ENCODE results near the gene POLDIP2. TPM values are rescaled to one million over a fixed set of nuclear protein-coding genes. Genes with fewer than 3 reads are reported as not detected.

POLDIP2 gene
- total RNA-seq, 2 donors from 2014 or later, result 69.0 to 72.1 TPM

- WGBS, 2 experiments (ENCODE audit: insufficient coverage in 1 of 2, insufficient read length in 1 of 2), result 66 to 69% methylated on average over 5 to 8 of the region's 8 CpGs
- H3K4me1 Mint-ChIP-seq, result peaks cover 58% of the 10 kb centered on the region
These were observed 36.9 kb downstream of the POLDIP2 start for GRCh38 chr17:28320215-28321061.

DNA sequence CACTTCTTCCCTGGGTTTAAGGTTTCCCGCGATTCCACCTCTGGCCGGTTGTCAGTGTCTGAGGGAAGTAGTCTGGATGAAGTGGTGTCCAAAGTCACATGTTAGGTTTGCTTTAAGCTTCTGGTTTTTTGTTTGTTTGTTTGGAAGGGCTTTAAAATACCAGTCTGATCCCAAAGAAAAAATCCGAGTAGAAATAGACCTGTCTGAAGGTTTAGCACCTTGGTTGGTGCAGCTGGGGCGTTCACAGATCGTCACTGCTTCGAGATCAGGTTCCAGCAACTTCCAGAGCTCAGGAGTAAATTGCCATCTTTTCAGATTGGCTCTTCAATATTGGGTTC is 37.8 kb downstream of the POLDIP2 start:
- no peaks in the 10 kb centered on the region for H3K9me3 Mint-ChIP-seq
- peaks cover 2% of the 10 kb centered on the region for H3K4me1 ChIP-seq (ENCODE audit: control insufficient read depth, insufficient read depth, low read length)
- peaks cover 50% of the 10 kb centered on the region for H3K4me1 Mint-ChIP-seq
- no peaks in the 10 kb centered on the region for H3K9me3 ChIP-seq (ENCODE audit: control insufficient read depth, low read length)
- H3K36me3 ChIP-seq (ENCODE audit: control insufficient read depth, insufficient read depth, low read length), result no peaks in the 10 kb centered on the region
- WGBS, 2 experiments (ENCODE audit: insufficient coverage in 1 of 2, insufficient read length in 1 of 2), result 0 to 1% methylated on average over 7 of the region's 7 CpGs
- peak overlapping the region; percentile 91 for H3K4me3 Mint-ChIP-seq
- H3K27me3 ChIP-seq (ENCODE audit: control insufficient read depth, insufficient read depth, low read length, poor library complexity, severe bottlenecking), result peaks cover 5% of the 10 kb centered on the region
- peaks cover 15% of the 10 kb centered on the region for H3K27me3 Mint-ChIP-seq (ENCODE audit: insufficient read depth)
- DNase-seq, result no peak
- H3K4me3 ChIP-seq (ENCODE audit: low read length), result peak overlapping the region; percentile 94
- peaks cover 14% of the 10 kb centered on the region for H3K36me3 Mint-ChIP-seq (ENCODE audit: low read depth)
- peak overlapping the region; percentile 71 for H3K27ac ChIP-seq (ENCODE audit: low read depth, low read length)
- no peak for TF ChIP-seq CTCF (conservative IDR thresholded peaks at IDR 0.05)
- peak overlapping the region; percentile 93 for H3K27ac Mint-ChIP-seq
- peak overlapping the region; percentile 58 for H3K9ac ChIP-seq (ENCODE audit: extremely low read depth, low read length, poor library complexity, severe bottlenecking)

More at GRCh38 chr17:28320215-28321061, 36.9 kb downstream of the POLDIP2 start:
- no peak for DNase-seq
- no peaks in the 10 kb centered on the region for H3K9me3 Mint-ChIP-seq
- peak overlapping the region; percentile 58 for H3K9ac ChIP-seq (ENCODE audit: extremely low read depth, low read length, poor library complexity, severe bottlenecking)
- no peak overlapping the region for H3K27ac ChIP-seq (ENCODE audit: low read depth, low read length)
- H3K36me3 Mint-ChIP-seq (ENCODE audit: low read depth), result peaks cover 15% of the 10 kb centered on the region
- peaks cover 3% of the 10 kb centered on the region for H3K36me3 ChIP-seq (ENCODE audit: control insufficient read depth, insufficient read depth, low read length)
- no peak for TF ChIP-seq CTCF (conservative IDR thresholded peaks at IDR 0.05)
- H3K27ac Mint-ChIP-seq, result peak overlapping the region; percentile 56
- H3K4me3 Mint-ChIP-seq, result peak overlapping the region; percentile 91
- peak overlapping the region; percentile 94 for H3K4me3 ChIP-seq (ENCODE audit: low read length)
- H3K9me3 ChIP-seq (ENCODE audit: control insufficient read depth, low read length), result no peaks in the 10 kb centered on the region
- H3K4me1 ChIP-seq (ENCODE audit: control insufficient read depth, insufficient read depth, low read length), result peaks cover 10% of the 10 kb centered on the region
- H3K27me3 Mint-ChIP-seq (ENCODE audit: insufficient read depth), result peaks cover 15% of the 10 kb centered on the region
- H3K27me3 ChIP-seq (ENCODE audit: control insufficient read depth, insufficient read depth, low read length, poor library complexity, severe bottlenecking), result peaks cover 5% of the 10 kb centered on the region

GRCh38 chr17:28318759-28319597 is 38.3 kb downstream of the POLDIP2 start, which contains the start of gene TMEM97:
TMEM97 (plus strand) TSS chr17:28319200; CDS start chr17:28319240, 40 bp downstream.
- Histone ChIP-seq H3K9me3 (ENCODE audit: control insufficient read depth, low read length) (no peaks in the 10 kb centered on the region), H3K9ac (ENCODE audit: extremely low read depth, low read length, poor library complexity, severe bottlenecking) (peak within 1 kb of the TSS; percentile 58), H3K36me3 (ENCODE audit: control insufficient read depth, insufficient read depth, low read length) (no peaks in the 10 kb centered on the region), H3K27ac (ENCODE audit: low read depth, low read length) (peak within 1 kb of the TSS; percentile 77), H3K4me3 (ENCODE audit: low read length) (peak within 1 kb of the TSS; percentile 94), H3K4me1 (ENCODE audit: control insufficient read depth, insufficient read depth, low read length) (no peaks in the 10 kb centered on the region), H3K27me3 (ENCODE audit: control insufficient read depth, insufficient read depth, low read length, poor library complexity, severe bottlenecking) (peaks cover 5% of the 10 kb centered on the region)
- DNase-seq, result peak; percentile 99
- Mint-ChIP-seq H3K27ac (peak within 1 kb of the TSS; percentile 93), H3K36me3 (ENCODE audit: low read depth) (peaks cover 14% of the 10 kb centered on the region), H3K4me3 (peak within 1 kb of the TSS; percentile 91), H3K27me3 (ENCODE audit: insufficient read depth) (peaks cover 15% of the 10 kb centered on the region), H3K9me3 (no peaks in the 10 kb centered on the region), H3K4me1 (peaks cover 45% of the 10 kb centered on the region)
- 0 to 1% methylated on average over 36 to 72 of the region's 72 CpGs for WGBS, 2 experiments (ENCODE audit: insufficient coverage in 1 of 2, insufficient read length in 1 of 2)
- peak; percentile 36 for TF ChIP-seq CTCF (conservative IDR thresholded peaks at IDR 0.05)
